RWPE2 (cell line): ENCODE results near the gene IRAG1.

Experiments used
- ATAC-seq: fragments of 200-7000 bp; cut with Tn5 transposase; 3 replicates; pipeline ENCODE4 v1.9.1; 2021; ENCODE audit warnings: low read depth
- DNase-seq: peaks from one replicate; pipeline ENCODE4 v3.0.0-alpha.2; 2020; ENCODE audit warnings: low spot score
- H3K27ac ChIP-seq: fragments of 450-650 bp; 2 replicates; pipeline ENCODE4 v1.5.1; 2017; ENCODE audit warnings: mild to moderate bottlenecking; ENCODE audit not compliant: poor library complexity, severe bottlenecking
- H3K27me3 ChIP-seq: fragments of 250-450 bp; sonication (Bioruptor Pico); 2 replicates; pipeline ENCODE4 v1.5.1; 2021; ENCODE audit warnings: mild to moderate bottlenecking, moderate library complexity; ENCODE audit not compliant: insufficient read depth, poor library complexity, severe bottlenecking
- H3K36me3 ChIP-seq: fragments of 250-450 bp; sonication (Bioruptor Pico); 2 replicates; pipeline ENCODE4 v1.5.1; 2020; ENCODE audit warnings: low read depth, mild to moderate bottlenecking, moderate library complexity
- H3K4me1 ChIP-seq: fragments of 250-450 bp; sonication (Bioruptor Pico); 2 replicates; pipeline ENCODE4 v1.5.1; 2021; ENCODE audit warnings: mild to moderate bottlenecking, moderate library complexity; ENCODE audit not compliant: insufficient read depth, poor library complexity, severe bottlenecking
- H3K4me3 ChIP-seq: fragments of 250-450 bp; sonication (Bioruptor Pico); 2 replicates; pipeline ENCODE4 v1.5.1; 2021; ENCODE audit warnings: mild to moderate bottlenecking, moderate library complexity; ENCODE audit not compliant: severe bottlenecking
- H3K9me3 ChIP-seq: fragments of 250-450 bp; sonication (Bioruptor Pico); 2 replicates; pipeline ENCODE4 v1.5.1; 2021; ENCODE audit warnings: mild to moderate bottlenecking, moderate library complexity; ENCODE audit not compliant: severe bottlenecking
- TF ChIP-seq, protein P1 (sequence below): fragments of 450-650 bp; IDR thresholded peaks from one replicate; pipeline ENCODE4 v1.5.1; 2017; ENCODE audit warnings: mild to moderate bottlenecking, moderate library complexity; ENCODE audit not compliant: poor library complexity, severe bottlenecking

Gene IRAG1

DNA sequence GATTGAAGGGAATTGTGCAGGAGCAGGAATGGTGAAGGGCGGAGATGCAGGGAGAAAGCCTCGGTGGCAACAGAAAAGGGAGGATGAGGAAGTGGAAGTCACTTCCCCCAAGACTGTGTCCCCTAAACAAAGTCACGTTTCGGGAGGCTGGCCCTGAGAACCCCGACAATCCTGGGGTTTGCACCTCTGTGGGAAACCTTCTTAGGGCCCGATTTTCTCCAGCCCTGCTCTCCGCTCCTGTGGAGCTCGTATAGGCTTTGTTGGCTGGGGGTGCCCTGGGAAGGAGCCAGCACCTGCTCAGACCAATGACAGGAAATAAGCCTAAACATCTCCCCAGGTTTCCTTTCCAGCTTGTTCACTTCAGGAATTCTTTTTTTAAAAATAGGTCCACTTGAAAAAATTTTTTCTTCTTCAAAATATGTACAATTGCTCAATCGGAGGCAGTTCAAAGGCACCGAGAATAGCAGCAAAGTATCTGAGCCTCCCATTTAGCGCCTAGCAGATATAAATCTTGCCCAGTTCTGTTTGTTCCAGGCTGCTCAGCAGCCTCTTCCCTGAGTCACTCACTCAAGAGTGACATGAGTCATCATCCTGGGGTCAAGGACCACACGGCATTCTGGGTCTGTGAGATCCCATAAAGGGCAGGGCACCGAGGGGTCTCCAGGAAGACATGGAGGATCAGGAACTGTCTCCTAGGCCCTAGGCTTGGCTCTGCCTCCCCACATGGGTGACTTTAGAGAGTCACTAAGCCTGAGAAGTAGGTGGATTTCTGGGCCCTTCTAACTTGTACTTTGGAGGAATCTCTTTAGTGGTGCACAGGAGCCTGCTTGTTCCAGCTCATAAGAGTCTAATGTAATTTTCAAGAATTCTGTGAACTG, 34.0 kb downstream of the IRAG1 start:
- Histone ChIP-seq H3K9me3 (no peaks in the 10 kb centered on the region), H3K27me3 (no peaks in the 10 kb centered on the region), H3K4me3 (no peak overlapping the region), H3K27ac (peak overlapping the region; percentile 61), H3K4me1 (peaks cover 27% of the 10 kb centered on the region), H3K36me3 (no peaks in the 10 kb centered on the region)
- no peak for DNase-seq
- TF ChIP-seq, protein P1, sequence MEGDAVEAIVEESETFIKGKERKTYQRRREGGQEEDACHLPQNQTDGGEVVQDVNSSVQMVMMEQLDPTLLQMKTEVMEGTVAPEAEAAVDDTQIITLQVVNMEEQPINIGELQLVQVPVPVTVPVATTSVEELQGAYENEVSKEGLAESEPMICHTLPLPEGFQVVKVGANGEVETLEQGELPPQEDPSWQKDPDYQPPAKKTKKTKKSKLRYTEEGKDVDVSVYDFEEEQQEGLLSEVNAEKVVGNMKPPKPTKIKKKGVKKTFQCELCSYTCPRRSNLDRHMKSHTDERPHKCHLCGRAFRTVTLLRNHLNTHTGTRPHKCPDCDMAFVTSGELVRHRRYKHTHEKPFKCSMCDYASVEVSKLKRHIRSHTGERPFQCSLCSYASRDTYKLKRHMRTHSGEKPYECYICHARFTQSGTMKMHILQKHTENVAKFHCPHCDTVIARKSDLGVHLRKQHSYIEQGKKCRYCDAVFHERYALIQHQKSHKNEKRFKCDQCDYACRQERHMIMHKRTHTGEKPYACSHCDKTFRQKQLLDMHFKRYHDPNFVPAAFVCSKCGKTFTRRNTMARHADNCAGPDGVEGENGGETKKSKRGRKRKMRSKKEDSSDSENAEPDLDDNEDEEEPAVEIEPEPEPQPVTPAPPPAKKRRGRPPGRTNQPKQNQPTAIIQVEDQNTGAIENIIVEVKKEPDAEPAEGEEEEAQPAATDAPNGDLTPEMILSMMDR = no peak
- ATAC-seq = peak; percentile 64

DNA sequence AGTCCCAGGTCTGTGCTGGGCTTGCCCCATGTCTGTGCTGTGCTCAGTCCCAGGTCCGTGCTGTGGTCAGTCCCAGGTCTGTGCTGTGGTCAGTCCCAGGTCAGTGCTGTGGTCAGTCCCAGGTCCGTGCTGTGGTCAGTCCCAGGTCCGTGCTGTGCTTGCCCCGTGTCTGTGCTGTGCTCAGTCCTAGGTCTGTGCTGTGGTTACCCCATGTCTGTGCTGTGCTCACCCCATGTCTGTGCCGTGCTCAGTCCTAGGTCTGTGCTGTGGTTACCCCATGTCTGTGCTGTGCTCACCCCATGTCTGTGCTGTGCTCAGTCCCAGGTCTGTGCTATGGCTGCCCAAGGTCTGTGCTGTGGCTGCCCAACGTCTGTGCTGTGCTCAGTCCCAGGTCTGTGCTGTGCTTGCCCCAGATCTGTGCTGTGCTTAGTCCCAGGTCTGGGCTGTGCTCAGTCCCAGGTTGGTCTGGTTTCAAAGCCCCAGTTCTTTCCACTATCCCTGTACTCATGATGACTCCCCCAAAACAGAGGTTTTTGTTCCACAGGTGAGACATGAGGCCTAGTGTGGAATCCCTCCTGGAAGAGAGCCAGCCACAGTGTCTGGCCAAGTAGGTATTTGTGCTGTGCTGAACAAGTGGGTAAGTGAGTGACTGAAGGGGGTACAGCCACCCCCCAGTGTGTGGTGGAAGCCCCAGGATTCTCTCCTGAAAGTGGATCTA, 34.8 kb downstream of the IRAG1 start:
- Histone ChIP-seq H3K9me3 (no peaks in the 10 kb centered on the region), H3K36me3 (no peaks in the 10 kb centered on the region), H3K4me1 (peaks cover 29% of the 10 kb centered on the region), H3K27me3 (no peaks in the 10 kb centered on the region), H3K27ac (peak overlapping the region; percentile 61), H3K4me3 (no peak overlapping the region)
- DNase-seq = no peak
- TF ChIP-seq, protein P1 = no peak
- peak; percentile 10; the same call in 1 of the 3 replicates for ATAC-seq

DNA sequence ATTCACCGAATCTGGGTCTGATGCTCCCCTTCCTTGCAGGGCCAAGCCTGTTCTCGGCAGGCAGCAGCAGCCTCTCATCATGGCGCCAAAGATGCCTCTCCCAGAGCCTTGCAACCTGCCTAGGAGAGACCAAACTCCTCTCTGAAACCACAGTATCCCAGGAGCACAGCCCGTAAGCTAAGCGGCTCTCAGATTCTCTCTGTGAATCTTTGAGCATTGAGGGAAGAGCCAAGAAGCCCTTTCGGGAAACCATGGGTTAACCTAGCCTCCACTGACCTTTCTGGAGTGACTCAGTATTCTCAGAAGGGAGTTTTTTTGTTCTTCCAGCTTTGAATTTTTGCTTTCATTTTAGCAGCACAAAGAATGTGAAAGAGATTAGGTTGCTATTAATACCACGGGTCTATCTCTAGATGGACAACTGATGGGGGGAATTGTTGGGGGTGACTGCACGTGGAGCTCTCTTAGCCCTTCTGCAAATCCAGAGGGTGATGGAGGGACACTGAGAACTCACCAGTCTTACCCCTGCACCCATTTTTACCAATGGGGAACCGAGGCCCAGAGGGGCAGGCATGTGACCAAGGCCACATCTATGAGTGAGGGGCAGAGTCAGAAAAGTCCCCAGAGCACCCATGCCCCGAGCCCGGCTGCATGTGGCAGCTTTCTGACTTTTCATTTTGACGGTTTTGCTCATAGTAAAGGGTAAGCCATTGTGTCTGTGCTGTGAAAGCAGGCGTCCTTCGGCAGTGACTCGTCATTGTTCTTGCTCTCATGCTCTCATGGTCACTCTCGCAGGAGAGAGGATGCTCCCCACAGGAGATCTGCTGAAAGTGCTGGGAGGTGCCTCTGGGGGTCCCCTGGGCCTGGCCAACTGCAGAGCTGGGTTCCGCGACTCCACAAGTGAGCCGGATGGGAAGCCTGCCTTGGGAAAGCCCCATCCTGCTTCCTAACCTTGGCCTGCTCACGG, 36.0 kb downstream of the IRAG1 start:
- Histone ChIP-seq H3K4me3 (no peak overlapping the region), H3K27me3 (no peaks in the 10 kb centered on the region), H3K4me1 (peaks cover 29% of the 10 kb centered on the region), H3K27ac (no peak overlapping the region), H3K36me3 (no peaks in the 10 kb centered on the region), H3K9me3 (no peaks in the 10 kb centered on the region)
- TF ChIP-seq, protein P1 = no peak
- DNase-seq = no peak
- peak; percentile 16; the same call in 1 of the 3 replicates for ATAC-seq

DNA sequence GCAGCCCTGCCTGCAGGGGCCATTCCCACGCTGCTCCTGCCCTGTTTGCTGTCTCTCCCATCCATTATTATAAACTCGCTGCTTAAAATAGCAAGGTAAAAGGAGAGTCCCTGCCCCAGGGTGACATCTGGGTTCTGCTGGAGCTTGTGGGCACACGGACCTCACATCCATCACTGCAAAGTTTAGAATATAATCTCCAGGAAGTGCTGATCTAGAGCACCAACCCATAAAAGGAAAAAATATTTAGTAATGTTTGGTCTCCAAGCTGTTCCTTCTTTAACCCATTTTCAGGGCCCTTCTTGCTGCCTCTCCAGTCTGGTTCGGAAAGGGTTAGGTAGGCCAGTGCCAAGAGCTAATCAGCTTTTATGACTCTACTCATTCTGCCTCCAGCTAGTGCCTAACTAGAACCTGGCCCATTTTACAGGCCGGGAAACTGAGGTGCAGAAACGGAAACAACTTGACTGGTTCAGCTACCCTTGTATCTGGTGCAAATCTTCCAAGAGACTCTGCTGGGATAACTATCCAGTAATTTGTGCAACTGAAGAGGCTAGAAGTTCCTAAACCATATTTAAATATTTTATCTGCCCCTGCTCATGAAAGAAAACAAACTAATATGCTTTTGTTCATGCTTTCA, 37.5 kb downstream of the IRAG1 start:
- ATAC-seq = no peak
- no peaks in the 10 kb centered on the region for H3K9me3 ChIP-seq
- TF ChIP-seq, protein P1 = no peak
- no peak overlapping the region for H3K27ac ChIP-seq
- no peaks in the 10 kb centered on the region for H3K27me3 ChIP-seq
- H3K4me1 ChIP-seq = peaks cover 29% of the 10 kb centered on the region
- H3K4me3 ChIP-seq = no peak overlapping the region
- H3K36me3 ChIP-seq = no peaks in the 10 kb centered on the region
- DNase-seq = no peak
